ENCODE measurements around the gene CNTNAP5.

GRCh38 chr2:124623560-124623959 lies 598.5 kb downstream of the CNTNAP5 start:
- TF ChIP-seq, protein P1, sequence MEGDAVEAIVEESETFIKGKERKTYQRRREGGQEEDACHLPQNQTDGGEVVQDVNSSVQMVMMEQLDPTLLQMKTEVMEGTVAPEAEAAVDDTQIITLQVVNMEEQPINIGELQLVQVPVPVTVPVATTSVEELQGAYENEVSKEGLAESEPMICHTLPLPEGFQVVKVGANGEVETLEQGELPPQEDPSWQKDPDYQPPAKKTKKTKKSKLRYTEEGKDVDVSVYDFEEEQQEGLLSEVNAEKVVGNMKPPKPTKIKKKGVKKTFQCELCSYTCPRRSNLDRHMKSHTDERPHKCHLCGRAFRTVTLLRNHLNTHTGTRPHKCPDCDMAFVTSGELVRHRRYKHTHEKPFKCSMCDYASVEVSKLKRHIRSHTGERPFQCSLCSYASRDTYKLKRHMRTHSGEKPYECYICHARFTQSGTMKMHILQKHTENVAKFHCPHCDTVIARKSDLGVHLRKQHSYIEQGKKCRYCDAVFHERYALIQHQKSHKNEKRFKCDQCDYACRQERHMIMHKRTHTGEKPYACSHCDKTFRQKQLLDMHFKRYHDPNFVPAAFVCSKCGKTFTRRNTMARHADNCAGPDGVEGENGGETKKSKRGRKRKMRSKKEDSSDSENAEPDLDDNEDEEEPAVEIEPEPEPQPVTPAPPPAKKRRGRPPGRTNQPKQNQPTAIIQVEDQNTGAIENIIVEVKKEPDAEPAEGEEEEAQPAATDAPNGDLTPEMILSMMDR (IDR thresholded peaks at IDR 0.05) = no peak
- no peak for TF ChIP-seq ZFX (IDR thresholded peaks at IDR 0.05; ENCODE audit: borderline replicate concordance)
